Endothelial cell of umbilical vein (primary cell): ENCODE results near the gene FRY. TPM values are rescaled to one million over a fixed set of nuclear protein-coding genes. Genes with fewer than 3 reads are reported as not detected.

Experiments
- BruUV-seq: library from RNA; stranded (reverse); fragments of 400-500 nt; replicated peaks from 2 replicates; lab custom pipeline; 2021; lab: Mats Ljungman, UMichigan
- CTCF ChIA-PET: fragments of 300-600, 350-600 bp; sonication (Branson Sonifier 250); formaldehyde crosslinking; loops from one replicate; lab custom pipeline; 2021; ENCODE audit warnings: antibody characterized with exemption, inconsistent platforms; lab: Charles Lee
- POLR2A ChIA-PET: fragments of 300-600, 350-600 bp; sonication (Branson Sonifier 250); formaldehyde crosslinking; loops from one replicate; lab custom pipeline; 2021; ENCODE audit warnings: antibody characterized with exemption, inconsistent platforms; lab: Charles Lee
- DNase-seq: peaks from one replicate; pipeline ENCODE4 v3.0.0-alpha.2; 2011; ENCODE audit warnings: low read depth, low spot score
- FAIRE-seq: peaks from 2 replicates; lab custom pipeline; 2011; peaks lifted over from hg19 to GRCh38; lab: Jason Lieb, UNC
- H2AFZ ChIP-seq: 2 replicates; pipeline ENCODE4 v1.6.0; 2012; ENCODE audit warnings: low read depth, low read length, control low read depth, inconsistent platforms
- H3K27ac ChIP-seq: 2 replicates; pipeline ENCODE4 v1.5.1; 2011; ENCODE audit warnings: low read depth, mild to moderate bottlenecking, control low read depth, low read length, moderate library complexity; ENCODE audit not compliant: insufficient read depth
- H3K27me3 ChIP-seq, 2 experiments: 2 replicates each; pipeline versions ENCODE4 v1.6.0 to v1.6.1; 2011; ENCODE audit warnings: low read length in 2 of 2, mixed read lengths in 1 of 2; ENCODE audit not compliant: control insufficient read depth in 2 of 2, insufficient read depth in 2 of 2
- H3K36me3 ChIP-seq, 2 experiments: 2 replicates in 1 of 2; 3 replicates in 1 of 2; pipeline ENCODE4 v1.5.1; 2011; ENCODE audit warnings: low read length in 2 of 2, mild to moderate bottlenecking in 1 of 2, moderate library complexity in 1 of 2; ENCODE audit not compliant: control insufficient read depth in 2 of 2, insufficient read depth in 2 of 2; ENCODE audit errors: extremely low read depth in 1 of 2
- H3K4me1 ChIP-seq: 3 replicates; pipeline ENCODE4 v1.5.1; 2011; ENCODE audit warnings: mild to moderate bottlenecking, low read length; ENCODE audit not compliant: control insufficient read depth, insufficient read depth; ENCODE audit errors: extremely low read depth
- H3K4me2 ChIP-seq: 2 replicates; pipeline ENCODE4 v1.6.1; 2011; ENCODE audit warnings: low read length, control low read depth, mixed read lengths; ENCODE audit not compliant: insufficient read depth
- H3K4me3 ChIP-seq, 3 experiments: fragments of 200-600 bp in 1 of 3; sonication (generic), shearing (Covaris generic) in 1 of 3; replicated peaks in 1 of 3; 2 replicates each; pipeline ENCODE4 v1.5.1; 2011 to 2016; ENCODE audit warnings: control low read depth in 3 of 3, low read length in 3 of 3, mild to moderate bottlenecking in 2 of 3, inconsistent platforms in 1 of 3, low read depth in 1 of 3, moderate library complexity in 1 of 3; ENCODE audit not compliant: insufficient read depth in 1 of 3
- H3K79me2 ChIP-seq: 2 replicates; pipeline ENCODE4 v1.6.0; 2012; ENCODE audit warnings: low read length, inconsistent platforms; ENCODE audit not compliant: control insufficient read depth, insufficient read depth
- H3K9ac ChIP-seq: replicated peaks from 2 replicates; pipeline ENCODE3; 2011; ENCODE audit warnings: low read length, control low read depth; ENCODE audit not compliant: insufficient read depth; ENCODE audit errors: extremely low read depth
- H3K9me1 ChIP-seq: replicated peaks from 3 replicates; pipeline ENCODE4 v1.6.0; 2011; ENCODE audit warnings: mild to moderate bottlenecking, low read length; ENCODE audit not compliant: control insufficient read depth, insufficient read depth; ENCODE audit errors: extremely low read depth
- H3K9me3 ChIP-seq: replicated peaks from 2 replicates; pipeline ENCODE4 v1.5.1; 2012; ENCODE audit warnings: low read length, inconsistent platforms; ENCODE audit not compliant: control insufficient read depth, insufficient read depth
- H4K20me1 ChIP-seq: replicated peaks from 2 replicates; pipeline ENCODE3; 2011; ENCODE audit warnings: mild to moderate bottlenecking, low read length; ENCODE audit not compliant: control insufficient read depth, insufficient read depth; ENCODE audit errors: extremely low read depth
- EZH2 ChIP-seq: IDR thresholded peaks from 2 replicates; pipeline ENCODE4 v1.6.1; 2012; ENCODE audit warnings: borderline replicate concordance, low read depth, mild to moderate bottlenecking, moderate library complexity, low read length, inconsistent platforms; ENCODE audit not compliant: severe bottlenecking
- FOS ChIP-seq: IDR thresholded peaks from 2 replicates; pipeline ENCODE4 v1.6.1; 2011; ENCODE audit warnings: mild to moderate bottlenecking, low read length, moderate library complexity, borderline replicate concordance; ENCODE audit not compliant: insufficient read depth
- GATA2 ChIP-seq: IDR thresholded peaks from 2 replicates; pipeline ENCODE4 v1.7.0; 2011; ENCODE audit warnings: low read depth, mild to moderate bottlenecking, moderate library complexity, mixed read lengths, low read length; ENCODE audit not compliant: insufficient read length, insufficient read depth
- JUN ChIP-seq: IDR thresholded peaks from 2 replicates; pipeline ENCODE4 v1.6.1; 2011; ENCODE audit warnings: borderline replicate concordance, low read depth; ENCODE audit not compliant: insufficient read length, insufficient read depth
- MYC ChIP-seq: IDR thresholded peaks from one replicate; pipeline ENCODE4 v1.6.1; 2011; ENCODE audit warnings: mild to moderate bottlenecking, low read depth, low read length
- POLR2A ChIP-seq: IDR thresholded peaks from 2 replicates; pipeline ENCODE4 v1.6.1; 2012; ENCODE audit warnings: low read depth, mild to moderate bottlenecking, control low read depth, low read length
- POLR2AphosphoS5 ChIP-seq: IDR thresholded peaks from 2 replicates; pipeline ENCODE4 v1.6.1; 2012; ENCODE audit warnings: low read depth, mild to moderate bottlenecking, control low read depth, low read length, moderate library complexity; ENCODE audit not compliant: insufficient read depth
- dilution Hi-C: fragments of 300-500 bp; cut with MboI; formaldehyde crosslinking; loops from one replicate; pipeline ENCODE4 v1.15.0; 2019; ENCODE audit warnings: low sequenced_read_pairs; ENCODE audit not compliant: extremely low pct_ligation_motif_present
- intact Hi-C: fragments of 100-400 bp; cut with micrococcal nuclease; formaldehyde crosslinking; loops from one replicate; pipeline ENCODE4 v1.10.0; 2022
- polyA plus RNA-seq, 4 experiments: library from polyadenylated mRNA; depleted of rRNA in 3 of 4; stranded (reverse) in 3 of 4; unstranded in 1 of 4; fragments of >200 nt; gene quantifications; 2 replicates each; pipeline versions ENCODE4 v1.2.1 to v1.2.3, GENCODE V29; 2011 to 2012; ENCODE audit warnings: missing spikeins in 1 of 4
- total RNA-seq: library from RNA; stranded (reverse); gene quantifications from 2 replicates; pipeline ENCODE4 v1.2.3, GENCODE V29; 2021
- TF ChIP-seq, protein P1 (sequence below): IDR thresholded peaks from 2 replicates; pipeline ENCODE4 v1.6.1; 2011; ENCODE audit not compliant: insufficient read depth, insufficient read length
- TF ChIP-seq, protein P2 (sequence below), 2 donors: IDR thresholded peaks; 1 replicate in 1 of 2; 2 replicates in 1 of 2; pipeline ENCODE4 v1.5.1; 2011; ENCODE audit warnings: low read length in 2 of 2, mild to moderate bottlenecking in 2 of 2, moderate library complexity in 2 of 2, control low read depth in 1 of 2, inconsistent platforms in 1 of 2, low read depth in 1 of 2; ENCODE audit not compliant: insufficient read depth in 1 of 2; ENCODE audit errors: extremely low read depth in 1 of 2

Gene FRY
- total and polyA plus RNA-seq, 2 donors (not counting 3 experiments of a cell fraction or from before 2014, with no cell fraction given) = 57.3 to 75.8 TPM

DNA sequence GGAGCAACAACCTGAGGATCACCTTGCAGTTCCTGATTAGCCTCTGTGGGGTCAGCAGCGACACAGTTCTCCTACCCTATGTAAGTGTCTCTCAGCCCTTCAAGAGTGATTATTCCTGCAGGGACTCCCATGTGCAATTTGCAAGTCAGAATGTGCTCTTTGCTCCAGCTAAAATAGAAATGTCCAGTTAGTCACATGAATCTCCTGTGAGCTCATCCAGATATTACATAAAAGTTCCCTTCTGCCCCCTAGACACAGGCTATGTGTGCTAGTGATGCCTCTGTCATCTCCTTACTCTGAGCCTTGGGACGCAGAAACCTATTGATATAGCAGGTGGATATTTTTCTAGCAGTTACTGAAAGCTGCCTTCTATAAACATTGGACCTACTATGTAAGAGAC, 178.1 kb downstream of the FRY start:
- intact Hi-C loops = no loop called here
- H3K9me1 ChIP-seq = no peaks in the 10 kb centered on the region
- POLR2A ChIA-PET = no interaction called here

More for the DNA sequence above, 178.1 kb downstream of the FRY start:
- CTCF ChIA-PET = interaction anchor here (0.8 to 1.2 kb wide), 2 partner anchors 16 to 172 kb away, joined by 3 read pairs; no protein-coding TSS in a partner anchor
- no TSS peak for BruUV-seq
- no peak overlapping the region for H3K9ac ChIP-seq
- no peak for DNase-seq
- no peaks in the 10 kb centered on the region for H3K9me3 ChIP-seq
- H3K79me2 ChIP-seq = no peaks in the 10 kb centered on the region
- H3K27me3 ChIP-seq = peaks cover 0 to 1% of the 10 kb centered on the region in 2 experiments
- no peaks in the 10 kb centered on the region for H4K20me1 ChIP-seq
- FAIRE-seq = no peak
- H3K36me3 ChIP-seq = peaks cover 0 to 6% of the 10 kb centered on the region in 2 experiments
- no peak overlapping the region for H3K4me3 ChIP-seq
- dilution Hi-C loops = no loop called here
- TF ChIP-seq POLR2A = no peak
- TF ChIP-seq MYC = no peak
- TF ChIP-seq EZH2 = no peak
- TF ChIP-seq, protein P1, sequence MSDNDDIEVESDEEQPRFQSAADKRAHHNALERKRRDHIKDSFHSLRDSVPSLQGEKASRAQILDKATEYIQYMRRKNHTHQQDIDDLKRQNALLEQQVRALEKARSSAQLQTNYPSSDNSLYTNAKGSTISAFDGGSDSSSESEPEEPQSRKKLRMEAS = no peak
- TF ChIP-seq FOS = no peak
- no peak for TF ChIP-seq POLR2AphosphoS5
- TF ChIP-seq GATA2 = no peak
- no peak for TF ChIP-seq JUN
- TF ChIP-seq, protein P2, sequence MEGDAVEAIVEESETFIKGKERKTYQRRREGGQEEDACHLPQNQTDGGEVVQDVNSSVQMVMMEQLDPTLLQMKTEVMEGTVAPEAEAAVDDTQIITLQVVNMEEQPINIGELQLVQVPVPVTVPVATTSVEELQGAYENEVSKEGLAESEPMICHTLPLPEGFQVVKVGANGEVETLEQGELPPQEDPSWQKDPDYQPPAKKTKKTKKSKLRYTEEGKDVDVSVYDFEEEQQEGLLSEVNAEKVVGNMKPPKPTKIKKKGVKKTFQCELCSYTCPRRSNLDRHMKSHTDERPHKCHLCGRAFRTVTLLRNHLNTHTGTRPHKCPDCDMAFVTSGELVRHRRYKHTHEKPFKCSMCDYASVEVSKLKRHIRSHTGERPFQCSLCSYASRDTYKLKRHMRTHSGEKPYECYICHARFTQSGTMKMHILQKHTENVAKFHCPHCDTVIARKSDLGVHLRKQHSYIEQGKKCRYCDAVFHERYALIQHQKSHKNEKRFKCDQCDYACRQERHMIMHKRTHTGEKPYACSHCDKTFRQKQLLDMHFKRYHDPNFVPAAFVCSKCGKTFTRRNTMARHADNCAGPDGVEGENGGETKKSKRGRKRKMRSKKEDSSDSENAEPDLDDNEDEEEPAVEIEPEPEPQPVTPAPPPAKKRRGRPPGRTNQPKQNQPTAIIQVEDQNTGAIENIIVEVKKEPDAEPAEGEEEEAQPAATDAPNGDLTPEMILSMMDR (IDR thresholded peaks at IDR 0.05; ENCODE audit: extremely low read depth in 1 of 2, insufficient read depth in 1 of 2, low read depth in 1 of 2, low read length in 2 of 2) = no peak
- no peak overlapping the region for H3K4me2 ChIP-seq
- H3K27ac ChIP-seq = no peak overlapping the region
- H3K4me1 ChIP-seq = no peaks in the 10 kb centered on the region
- no peak overlapping the region for H2AFZ ChIP-seq
